Panc1 (cell line): ENCODE data around the gene PDLIM7. TPM values are rescaled to one million over a fixed set of nuclear protein-coding genes. Genes with fewer than 3 reads are reported as not detected.

Source experiments
- ATAC-seq: fragments of 200-7000 bp; cut with Tn5 transposase; 2 replicates; pipeline ENCODE4 v1.9.1; 2020; ENCODE audit warnings: mild to moderate bottlenecking, moderate library complexity
- BruUV-seq: library from RNA; stranded (reverse); fragments of 400-500 nt; replicated peaks from 2 replicates; lab custom pipeline; 2021; lab: Mats Ljungman, UMichigan
- CTCF ChIA-PET: fragments of 300-600 bp; sonication (Branson Sonifier 250); formaldehyde crosslinking; loops from one replicate; lab custom pipeline; 2022; ENCODE audit warnings: antibody characterized with exemption; lab: Charles Lee
- POLR2A ChIA-PET: fragments of 300-600 bp; sonication (Branson Sonifier 250); formaldehyde crosslinking; loops from one replicate; lab custom pipeline; 2022; ENCODE audit warnings: antibody characterized with exemption; lab: Charles Lee
- DNase-seq: peaks from one replicate; pipeline ENCODE4 v3.0.0-alpha.2; 2010; ENCODE audit warnings: low read depth, low spot score
- H3K27ac ChIP-seq: 2 replicates; pipeline ENCODE4 v1.5.1; 2011; ENCODE audit warnings: mild to moderate bottlenecking, low read length, inconsistent platforms
- H3K27me3 ChIP-seq: fragments of 200-500 bp; sonication (Bioruptor generic); 2 replicates; pipeline ENCODE4 v1.6.0; 2014; ENCODE audit warnings: low read length, inconsistent platforms; ENCODE audit not compliant: control insufficient read depth, insufficient read depth
- H3K36me3 ChIP-seq: fragments of 200-500 bp; sonication (Bioruptor generic); 2 replicates; pipeline ENCODE4 v1.5.1; 2014; ENCODE audit warnings: inconsistent platforms, mild to moderate bottlenecking, low read length, moderate library complexity; ENCODE audit not compliant: control insufficient read depth, insufficient read depth
- H3K4me1 ChIP-seq: 2 replicates; pipeline ENCODE4 v1.5.1; 2011; ENCODE audit warnings: inconsistent platforms, mild to moderate bottlenecking, low read length, moderate library complexity; ENCODE audit not compliant: control insufficient read depth, insufficient read depth
- H3K4me3 ChIP-seq, 2 experiments: 2 replicates each; pipeline ENCODE4 v1.5.1; 2011 to 2012; ENCODE audit warnings: low read depth in 2 of 2, low read length in 2 of 2, mild to moderate bottlenecking in 2 of 2, inconsistent platforms in 1 of 2, moderate library complexity in 1 of 2
- H3K9me3 ChIP-seq: fragments of 200-500 bp; sonication (Bioruptor generic); 2 replicates; pipeline ENCODE4 v1.5.1; 2014; ENCODE audit warnings: low read depth, mild to moderate bottlenecking, inconsistent platforms, low read length, moderate library complexity; ENCODE audit not compliant: control insufficient read depth, insufficient read depth
- POLR2AphosphoS5 ChIP-seq: IDR thresholded peaks from 2 replicates; pipeline ENCODE4 v1.6.1; 2012; ENCODE audit warnings: mild to moderate bottlenecking, low read depth, low read length, moderate library complexity
- REST ChIP-seq, 2 experiments: IDR thresholded peaks; 2 replicates each; pipeline ENCODE4 v1.6.1; 2011 to 2012; ENCODE audit warnings: low read depth in 2 of 2, control low read depth in 1 of 2, low read length in 1 of 2, mild to moderate bottlenecking in 1 of 2, moderate library complexity in 1 of 2; ENCODE audit not compliant: insufficient read depth in 1 of 2
- SIN3A ChIP-seq: IDR thresholded peaks from 2 replicates; pipeline ENCODE4 v1.6.1; 2012; ENCODE audit warnings: low read depth, mild to moderate bottlenecking, low read length, moderate library complexity, borderline replicate concordance; ENCODE audit not compliant: insufficient read depth
- TCF7L2 ChIP-seq: IDR thresholded peaks from 2 replicates; pipeline ENCODE4 v1.6.1; 2011; ENCODE audit warnings: mild to moderate bottlenecking, low read depth, low read length, inconsistent platforms
- in situ Hi-C: cut with HindIII; loops from 2 replicates; pipeline ENCODE4 v1.10.0; 2016; ENCODE audit warnings: low sequenced_read_pairs, low pct_unique_long_range_greater_than_20kb
- intact Hi-C: fragments of 100-400 bp; cut with micrococcal nuclease; formaldehyde crosslinking; loops from one replicate; pipeline ENCODE4 v1.10.0; 2022; ENCODE audit not compliant: unreplicated experiment
- total RNA-seq: library from RNA; stranded (reverse); gene quantifications from one replicate; pipeline ENCODE4 v1.2.1, GENCODE V29; 2021; ENCODE audit not compliant: unreplicated experiment
- TF ChIP-seq, protein P1 (sequence below): fragments of 450-650 bp; IDR thresholded peaks from 2 replicates; pipeline ENCODE4 v1.5.1; 2017; ENCODE audit warnings: mild to moderate bottlenecking

The PDLIM7 gene
- total RNA-seq, 1 experiment from 2014 or later = 62.9 TPM

GRCh38 chr5:177501874-177502678 lies 4.7 kb upstream of the PDLIM7 start:
- Histone ChIP-seq H3K27ac (no peak overlapping the region), H3K36me3 (no peaks in the 10 kb centered on the region), H3K4me1 (peaks cover 3% of the 10 kb centered on the region; the same call in 1 of the 2 replicates), H3K4me3 (no peak overlapping the region), H3K27me3 (no peaks in the 10 kb centered on the region), H3K9me3 (no peaks in the 10 kb centered on the region)
- ChIA-PET CTCF (interaction anchor here (1.5 to 1.8 kb wide), 3 partner anchors 10 to 112 kb away, joined by 5 to 9 read pairs (median 7); no protein-coding TSS in a partner anchor), POLR2A (no interaction called here)
- intact Hi-C loops (no loop called here), in situ Hi-C loops (no loop called here)
- ATAC-seq (no peak), DNase-seq (no peak)
- no TSS peak for BruUV-seq
- TF ChIP-seq TCF7L2 (no peak), REST (IDR thresholded peaks at IDR 0.05; ENCODE audit: insufficient read depth in 1 of 2, low read depth in 2 of 2, low read length in 1 of 2) (no peak)

DNA sequence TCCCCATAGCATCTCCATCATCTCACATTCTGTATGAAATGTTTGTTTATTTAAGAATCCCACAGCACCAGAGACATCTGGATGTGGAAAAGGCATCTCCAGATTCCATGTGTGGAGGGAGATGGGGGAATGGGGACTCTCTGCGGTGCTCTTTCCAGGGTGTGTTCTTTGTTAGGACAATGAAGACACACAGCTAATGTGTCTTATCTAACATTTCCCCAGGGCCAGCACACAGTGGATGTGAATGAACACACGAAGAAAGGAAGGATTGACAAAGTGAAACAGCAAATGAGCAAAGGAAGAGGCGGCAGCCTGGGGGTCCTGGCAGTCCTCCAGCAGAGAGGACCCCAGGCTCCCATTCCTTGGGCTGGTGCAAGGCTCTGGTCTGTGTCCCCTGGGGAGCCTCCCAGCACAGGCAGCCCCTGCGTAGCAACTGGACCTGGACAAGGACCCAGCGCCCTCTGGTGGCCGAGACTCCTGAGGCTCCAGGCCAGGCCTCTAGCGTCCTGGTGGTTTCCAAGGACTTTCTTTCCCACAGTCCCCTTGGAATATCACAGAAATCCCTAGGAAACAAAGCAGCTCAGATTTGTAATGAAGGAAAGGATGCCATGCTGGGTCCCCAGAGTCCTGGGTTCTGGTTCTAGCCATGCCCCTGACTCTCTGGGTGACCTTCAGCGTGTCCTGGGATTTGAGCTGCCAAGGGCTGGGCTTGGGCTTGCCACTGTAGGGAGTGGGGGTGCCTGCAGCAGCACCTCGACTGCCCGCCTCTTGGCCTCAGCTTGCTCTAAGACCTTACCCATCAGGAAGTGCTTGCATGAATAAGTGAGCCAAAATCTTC lies 3.5 kb upstream of the PDLIM7 start:
- Histone ChIP-seq H3K36me3 (no peaks in the 10 kb centered on the region; the same call in 1 of the 2 replicates), H3K9me3 (no peaks in the 10 kb centered on the region), H3K4me1 (peaks cover 10% of the 10 kb centered on the region), H3K4me3 (no peak overlapping the region), H3K27ac (peak overlapping the region; percentile 21; the same call in 1 of the 2 replicates), H3K27me3 (no peaks in the 10 kb centered on the region)
- intact Hi-C loops (no loop called here), in situ Hi-C loops (no loop called here)
- CTCF ChIA-PET = interaction anchor here (1.2 to 1.8 kb wide), 4 partner anchors 9 to 110 kb away, joined by 5 to 9 read pairs (median 6); no protein-coding TSS in a partner anchor
- DNase-seq (no peak), ATAC-seq (peak; percentile 71)
- no peak for TF ChIP-seq REST (IDR thresholded peaks at IDR 0.05; ENCODE audit: insufficient read depth in 1 of 2, low read depth in 2 of 2, low read length in 1 of 2)
- TF ChIP-seq, protein P1, sequence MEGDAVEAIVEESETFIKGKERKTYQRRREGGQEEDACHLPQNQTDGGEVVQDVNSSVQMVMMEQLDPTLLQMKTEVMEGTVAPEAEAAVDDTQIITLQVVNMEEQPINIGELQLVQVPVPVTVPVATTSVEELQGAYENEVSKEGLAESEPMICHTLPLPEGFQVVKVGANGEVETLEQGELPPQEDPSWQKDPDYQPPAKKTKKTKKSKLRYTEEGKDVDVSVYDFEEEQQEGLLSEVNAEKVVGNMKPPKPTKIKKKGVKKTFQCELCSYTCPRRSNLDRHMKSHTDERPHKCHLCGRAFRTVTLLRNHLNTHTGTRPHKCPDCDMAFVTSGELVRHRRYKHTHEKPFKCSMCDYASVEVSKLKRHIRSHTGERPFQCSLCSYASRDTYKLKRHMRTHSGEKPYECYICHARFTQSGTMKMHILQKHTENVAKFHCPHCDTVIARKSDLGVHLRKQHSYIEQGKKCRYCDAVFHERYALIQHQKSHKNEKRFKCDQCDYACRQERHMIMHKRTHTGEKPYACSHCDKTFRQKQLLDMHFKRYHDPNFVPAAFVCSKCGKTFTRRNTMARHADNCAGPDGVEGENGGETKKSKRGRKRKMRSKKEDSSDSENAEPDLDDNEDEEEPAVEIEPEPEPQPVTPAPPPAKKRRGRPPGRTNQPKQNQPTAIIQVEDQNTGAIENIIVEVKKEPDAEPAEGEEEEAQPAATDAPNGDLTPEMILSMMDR = peak; percentile 98
- TF ChIP-seq POLR2AphosphoS5 = no peak
- no peak for TF ChIP-seq SIN3A
- POLR2A ChIA-PET = no interaction called here
- BruUV-seq = no TSS peak
